COLO668 (cell line): ENCODE data around the gene KLK3.
A peak's percentile ranks its signal among the peaks of the same experiment; 100 is the strongest.

Experiments used
- DNase-seq: peaks from one replicate; lab custom pipeline; 2025; ENCODE audit not compliant: unreplicated experiment; lab: John Stamatoyannopoulos, UW

The KLK3 gene

DNA sequence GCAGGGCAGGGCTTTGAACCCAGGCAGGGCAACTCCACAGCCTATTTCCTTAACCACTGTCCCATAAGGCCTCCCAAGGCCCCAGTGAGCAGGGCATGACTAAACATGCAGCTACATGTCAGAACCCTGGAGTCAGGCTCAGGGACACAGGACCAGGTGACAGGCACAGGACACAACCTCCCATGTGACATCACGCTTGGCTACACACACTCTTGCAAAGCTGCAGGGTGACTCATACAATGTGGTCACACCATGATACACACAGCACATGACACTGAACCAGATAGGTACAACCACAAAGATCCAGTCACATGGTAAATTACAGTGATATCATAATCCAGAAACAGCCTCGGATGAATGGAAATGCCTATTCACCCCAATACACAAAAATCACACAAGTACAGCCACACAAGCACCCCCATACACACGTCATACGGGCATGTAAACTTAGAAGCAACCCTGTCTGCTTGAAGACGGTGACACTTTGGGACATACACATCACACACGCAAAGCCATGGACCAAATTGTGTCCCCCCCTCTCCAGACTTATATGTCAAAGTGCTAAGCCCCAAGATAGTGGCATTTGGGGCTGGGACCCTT is 42.0 kb downstream of the KLK3 start:
- DNase-seq, result peak; percentile 91

DNA sequence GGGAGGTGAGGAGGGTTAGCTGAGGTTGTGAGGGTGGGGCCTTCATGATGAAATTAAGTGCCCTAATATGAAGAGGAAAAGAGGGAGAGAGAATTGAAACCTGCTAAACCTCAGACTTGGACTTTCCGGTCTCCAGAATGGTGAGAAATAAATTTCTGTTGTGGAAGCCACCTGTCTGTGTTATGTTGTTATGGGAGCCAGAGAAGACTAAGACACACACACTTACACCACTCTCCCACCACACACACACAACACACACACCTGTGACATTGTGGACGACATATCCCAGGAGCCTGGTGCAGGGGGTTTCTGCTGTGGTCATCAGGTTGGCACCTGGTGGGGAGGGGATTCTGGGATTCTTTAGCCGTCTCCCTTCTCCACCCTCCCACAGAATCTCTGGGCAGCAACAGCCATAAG is 42.5 kb downstream of the KLK3 start:
- DNase-seq, result no peak

DNA sequence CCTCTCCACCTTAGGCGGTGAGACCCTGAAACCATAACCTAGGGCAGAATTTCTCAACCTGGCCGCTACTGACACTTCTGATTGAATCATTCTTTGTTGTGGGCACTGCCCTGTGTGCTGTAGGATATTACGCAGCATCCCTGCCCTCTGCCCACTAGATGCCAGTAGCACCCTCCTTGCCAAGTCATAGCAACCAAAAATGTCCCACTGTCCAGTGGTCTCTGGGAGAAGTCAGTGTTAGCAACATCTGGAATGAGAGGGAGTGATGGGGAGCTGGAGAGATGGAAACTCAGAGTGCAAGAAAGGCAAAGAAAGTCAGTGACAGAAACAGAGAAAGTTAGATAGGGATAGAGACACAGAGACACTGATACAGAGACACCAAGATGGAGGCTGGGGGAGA is 42.9 kb downstream of the KLK3 start:
- DNase-seq, result no peak

DNA sequence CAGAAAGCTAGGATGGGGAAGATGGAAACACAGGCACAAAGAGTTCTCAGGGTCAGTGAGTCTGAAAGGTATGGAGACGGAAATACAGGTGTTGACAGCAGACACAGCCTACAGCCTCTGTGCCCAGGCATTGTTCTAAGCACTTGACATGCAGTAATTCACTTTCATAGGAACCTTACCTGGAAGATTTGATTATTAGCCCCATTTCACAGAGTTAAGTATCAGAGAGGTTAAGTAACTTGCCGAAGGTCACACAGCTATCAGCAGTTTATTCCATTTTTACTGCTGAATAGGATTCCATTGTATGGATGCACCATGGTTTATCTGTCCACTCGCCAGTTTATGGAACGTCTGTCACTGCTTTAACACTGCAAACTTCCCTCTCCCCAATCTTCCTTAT is 43.3 kb downstream of the KLK3 start:
- DNase-seq, result no peak

DNA sequence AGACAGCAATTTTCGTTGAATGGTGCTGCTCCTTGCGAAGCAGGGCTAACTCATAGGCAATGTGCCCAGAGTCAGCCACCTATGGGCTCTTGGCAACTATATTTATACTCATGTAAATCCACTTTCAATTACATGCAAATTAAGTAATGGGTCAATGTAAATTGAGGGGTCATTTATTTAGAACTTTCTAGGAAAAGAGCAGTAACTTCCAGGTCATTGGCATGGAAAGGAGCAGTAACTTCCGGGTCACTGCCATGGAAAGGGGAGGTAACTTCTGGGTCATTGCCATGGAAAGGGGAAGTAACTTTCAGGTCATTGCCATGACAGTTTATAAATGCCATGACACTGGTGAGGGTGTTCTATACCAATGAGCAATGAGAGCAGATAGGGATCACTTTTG is 44.9 kb downstream of the KLK3 start:
- DNase-seq, result no peak

DNA sequence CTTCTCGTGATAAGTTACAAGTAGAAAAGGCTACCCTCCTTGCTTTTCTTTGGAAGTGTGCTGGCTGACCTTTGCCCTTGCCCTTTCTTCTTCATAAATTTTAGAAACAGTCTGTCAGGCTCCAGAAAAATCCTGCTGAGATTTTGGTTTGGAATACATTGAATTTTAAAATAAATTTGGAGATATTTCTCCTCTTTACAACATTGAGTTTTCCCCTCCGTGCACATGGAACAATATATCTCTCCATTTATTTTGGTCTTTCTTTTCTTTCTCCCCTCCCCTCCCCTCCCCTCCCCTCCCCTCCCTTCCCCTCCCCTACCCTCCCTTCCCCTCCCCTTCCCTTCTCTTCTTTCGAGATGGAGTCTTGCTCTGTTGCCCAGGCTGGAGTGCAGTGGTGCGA is 47.9 kb downstream of the KLK3 start:
- no peak for DNase-seq

DNA sequence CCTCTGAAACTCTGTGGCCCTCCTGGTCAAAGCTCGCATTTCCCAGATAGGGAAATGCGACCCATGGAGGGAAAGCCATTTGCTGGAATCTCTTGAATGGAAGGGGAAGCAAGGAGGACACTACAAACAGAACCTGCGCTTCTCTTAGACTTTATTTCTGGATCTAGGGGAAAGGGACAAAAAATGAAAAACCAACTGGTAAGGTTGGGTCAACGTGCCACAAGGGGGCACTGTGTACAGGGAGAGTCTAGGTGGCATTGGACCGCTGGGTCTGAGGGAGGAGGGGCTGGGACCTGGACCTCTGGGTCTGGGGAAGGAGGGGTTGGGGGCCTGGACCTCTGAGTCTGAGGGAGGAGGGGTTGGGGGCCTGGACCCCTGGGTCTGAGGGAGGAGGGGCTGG is 51.5 kb downstream of the KLK3 start:
- peak; percentile 48 for DNase-seq

DNA sequence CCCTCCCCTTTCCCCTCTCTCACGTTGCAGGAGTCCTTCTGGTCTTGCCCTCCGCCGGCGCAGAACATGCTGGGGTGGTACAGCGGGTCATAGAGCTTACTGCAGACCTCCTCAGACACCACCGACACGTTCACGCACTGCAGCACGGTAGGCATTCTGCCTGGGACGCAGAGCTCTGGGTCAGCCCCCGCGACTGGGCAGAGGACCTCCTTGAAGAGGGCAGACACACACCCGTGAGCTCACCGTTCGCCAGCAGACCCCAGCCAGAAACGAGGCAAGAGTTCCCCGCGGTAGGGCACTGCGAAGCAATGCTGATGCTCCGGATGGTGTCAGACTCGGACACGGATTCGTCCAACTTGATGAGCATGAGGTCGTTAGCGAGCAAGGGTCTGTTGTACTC is 53.6 kb downstream of the KLK3 start:
- no peak for DNase-seq

DNA sequence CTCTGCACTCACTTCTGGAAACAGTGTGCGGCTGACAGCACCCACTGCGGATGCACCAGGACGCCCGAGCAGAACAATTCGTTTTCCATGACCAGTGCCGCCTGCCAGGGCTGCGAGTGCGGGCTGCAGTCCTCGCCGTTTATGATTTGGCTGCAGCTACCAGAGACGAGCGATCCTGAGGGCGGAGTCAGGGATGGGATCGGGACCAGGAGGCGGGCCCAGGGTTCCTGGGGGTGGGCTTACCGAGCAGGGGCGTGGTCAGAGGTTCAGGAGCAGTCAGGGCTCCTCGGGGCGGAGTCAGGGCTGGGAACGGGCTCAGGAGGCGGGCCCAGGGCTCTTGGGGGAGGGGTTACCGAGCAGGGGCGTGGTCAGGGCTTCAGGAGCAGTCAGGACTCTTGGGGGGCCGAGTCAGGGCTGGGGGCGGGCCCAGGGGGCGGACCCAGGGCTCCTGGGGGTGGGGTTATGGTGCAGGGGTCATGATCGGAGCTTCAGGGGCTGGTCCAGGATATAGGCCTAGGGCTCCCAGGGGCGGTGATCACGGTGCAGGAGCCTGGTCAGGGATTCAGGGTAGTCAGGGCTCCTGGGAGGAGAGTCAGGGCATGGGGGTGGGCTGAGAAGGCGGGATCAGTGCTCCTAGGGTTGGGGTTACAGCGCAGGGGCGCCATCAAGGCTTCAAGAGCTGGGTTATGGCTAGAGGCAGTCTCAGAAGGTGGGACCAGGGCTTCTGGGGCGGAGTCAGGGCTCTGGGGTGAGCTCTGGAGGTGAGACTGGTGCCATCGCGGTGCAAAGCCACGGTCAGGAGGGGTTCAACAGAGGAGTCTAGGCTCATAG is 54.7 kb downstream of the KLK3 start:
- DNase-seq, result peak; percentile 45
